ENCODE measurements around the gene GIMAP8. TPM values are rescaled to one million over a fixed set of nuclear protein-coding genes. Genes with fewer than 3 reads are reported as not detected.
"Not testable (repeated sequence)": the region's sequence is repeated elsewhere in the genome, so short reads cannot be mapped to it uniquely, and the experiment has no call there.

The GIMAP8 gene
- total RNA-seq, 1 donor, result not detected

DNA sequence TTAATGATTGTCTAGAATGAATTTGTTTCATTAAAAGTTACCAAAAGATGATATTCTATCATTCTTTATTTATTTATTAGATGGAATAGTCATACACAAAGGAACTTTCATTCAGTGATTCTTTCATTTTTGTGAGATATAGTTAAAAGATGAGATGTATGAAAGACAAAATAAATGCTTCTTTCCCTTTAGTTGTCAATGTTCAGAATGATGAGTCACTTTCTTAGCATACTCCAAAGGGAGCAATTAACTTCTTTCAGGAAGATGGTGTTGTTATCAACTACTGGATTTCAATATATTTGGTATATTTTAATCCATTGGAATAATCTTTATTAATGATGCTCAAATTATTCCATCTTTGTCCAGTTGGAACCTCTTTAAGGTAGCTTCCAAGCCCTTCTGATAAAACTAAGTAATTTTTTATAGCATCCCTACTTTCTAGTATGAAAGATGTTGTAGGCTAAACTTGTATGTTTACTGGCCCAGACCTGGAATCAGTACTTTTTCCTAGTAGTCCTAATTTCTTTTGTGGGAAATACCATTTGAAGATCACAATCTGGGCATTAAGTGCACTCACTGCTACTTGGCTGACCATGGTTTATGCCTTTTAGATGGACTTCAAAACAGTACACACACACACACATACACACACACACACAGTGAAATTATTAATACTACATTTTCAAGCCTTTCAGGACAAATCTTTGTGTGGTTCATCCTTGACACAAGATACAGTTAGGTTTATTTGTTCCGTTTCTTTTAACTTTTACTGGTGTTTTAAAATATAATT is 66.7 kb downstream of the GIMAP8 start:
- Histone ChIP-seq H3K27ac (ENCODE audit: low read depth, low read length) (no peak overlapping the region), H3K4me2 (ENCODE audit: insufficient read depth, low read length) (no peak overlapping the region), H3K27me3 (ENCODE audit: insufficient read depth, low read length) (no peaks in the 10 kb centered on the region), H3K79me2 (ENCODE audit: insufficient read depth, low read length) (no peaks in the 10 kb centered on the region), H3K36me3 (ENCODE audit: insufficient read depth, low read length) (no peaks in the 10 kb centered on the region), H3K4me3 (ENCODE audit: insufficient read depth, low read length) (no peak overlapping the region), H3K4me1 (ENCODE audit: insufficient read depth, low read length) (no peaks in the 10 kb centered on the region), H4K20me1 (ENCODE audit: insufficient read depth, low read length) (no peaks in the 10 kb centered on the region), H3K9me3 (ENCODE audit: low read depth, low read length) (no peaks in the 10 kb centered on the region), H2AFZ (ENCODE audit: low read length) (no peak overlapping the region)
- TF ChIP-seq, protein P1, sequence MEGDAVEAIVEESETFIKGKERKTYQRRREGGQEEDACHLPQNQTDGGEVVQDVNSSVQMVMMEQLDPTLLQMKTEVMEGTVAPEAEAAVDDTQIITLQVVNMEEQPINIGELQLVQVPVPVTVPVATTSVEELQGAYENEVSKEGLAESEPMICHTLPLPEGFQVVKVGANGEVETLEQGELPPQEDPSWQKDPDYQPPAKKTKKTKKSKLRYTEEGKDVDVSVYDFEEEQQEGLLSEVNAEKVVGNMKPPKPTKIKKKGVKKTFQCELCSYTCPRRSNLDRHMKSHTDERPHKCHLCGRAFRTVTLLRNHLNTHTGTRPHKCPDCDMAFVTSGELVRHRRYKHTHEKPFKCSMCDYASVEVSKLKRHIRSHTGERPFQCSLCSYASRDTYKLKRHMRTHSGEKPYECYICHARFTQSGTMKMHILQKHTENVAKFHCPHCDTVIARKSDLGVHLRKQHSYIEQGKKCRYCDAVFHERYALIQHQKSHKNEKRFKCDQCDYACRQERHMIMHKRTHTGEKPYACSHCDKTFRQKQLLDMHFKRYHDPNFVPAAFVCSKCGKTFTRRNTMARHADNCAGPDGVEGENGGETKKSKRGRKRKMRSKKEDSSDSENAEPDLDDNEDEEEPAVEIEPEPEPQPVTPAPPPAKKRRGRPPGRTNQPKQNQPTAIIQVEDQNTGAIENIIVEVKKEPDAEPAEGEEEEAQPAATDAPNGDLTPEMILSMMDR (IDR thresholded peaks at IDR 0.05; ENCODE audit: extremely low read depth, low read depth, low read length), result no peak
- no peak for DNase-seq (ENCODE audit: insufficient read length, low spot score, missing footprints)

DNA sequence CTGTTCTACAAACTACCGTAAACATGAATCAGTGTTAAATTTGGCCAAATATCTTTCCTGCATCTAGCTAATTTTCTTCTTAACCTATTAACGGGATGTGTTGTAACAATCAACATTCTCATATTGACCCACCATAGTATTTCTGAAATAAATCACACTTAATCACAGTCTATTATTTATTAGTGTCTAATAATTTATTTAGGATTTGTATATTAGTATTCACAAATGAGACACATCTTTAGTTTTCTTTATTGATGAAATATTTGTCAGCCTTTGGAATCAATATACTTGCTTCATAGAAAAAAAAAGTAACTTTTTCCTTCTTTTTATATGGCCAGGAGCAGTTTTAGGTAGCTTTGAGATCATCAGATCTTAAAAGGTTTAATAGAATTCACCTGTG is 68.9 kb downstream of the GIMAP8 start:
- no peak for DNase-seq (ENCODE audit: insufficient read length, low spot score, missing footprints)
- Histone ChIP-seq H3K4me1 (ENCODE audit: insufficient read depth, low read length) (no peaks in the 10 kb centered on the region), H3K4me3 (ENCODE audit: insufficient read depth, low read length) (no peak overlapping the region), H4K20me1 (ENCODE audit: insufficient read depth, low read length) (no peaks in the 10 kb centered on the region), H3K27me3 (ENCODE audit: insufficient read depth, low read length) (no peaks in the 10 kb centered on the region), H3K79me2 (ENCODE audit: insufficient read depth, low read length) (no peaks in the 10 kb centered on the region), H3K27ac (ENCODE audit: low read depth, low read length) (no peak overlapping the region), H3K36me3 (ENCODE audit: insufficient read depth, low read length) (no peaks in the 10 kb centered on the region), H3K4me2 (ENCODE audit: insufficient read depth, low read length) (no peak overlapping the region), H2AFZ (ENCODE audit: low read length) (no peak overlapping the region), H3K9me3 (ENCODE audit: low read depth, low read length) (no peaks in the 10 kb centered on the region)
- TF ChIP-seq, protein P1 (IDR thresholded peaks at IDR 0.05; ENCODE audit: extremely low read depth, low read depth, low read length), result no peak

DNA sequence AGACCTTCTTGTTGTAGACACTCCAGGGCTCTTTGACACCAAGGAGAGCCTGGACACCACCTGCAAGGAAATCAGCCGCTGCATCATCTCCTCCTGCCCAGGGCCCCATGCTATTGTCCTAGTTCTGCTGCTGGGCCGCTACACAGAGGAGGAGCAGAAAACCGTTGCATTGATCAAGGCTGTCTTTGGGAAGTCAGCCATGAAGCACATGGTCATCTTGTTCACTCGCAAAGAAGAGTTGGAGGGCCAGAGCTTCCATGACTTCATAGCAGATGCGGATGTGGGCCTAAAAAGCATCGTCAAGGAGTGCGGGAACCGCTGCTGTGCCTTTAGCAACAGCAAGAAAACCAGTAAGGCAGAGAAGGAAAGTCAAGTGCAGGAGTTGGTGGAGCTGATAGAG is 69.7 kb downstream of the GIMAP8 start:
- TF ChIP-seq, protein P1 (IDR thresholded peaks at IDR 0.05; ENCODE audit: extremely low read depth, low read depth, low read length), result no peak

DNA sequence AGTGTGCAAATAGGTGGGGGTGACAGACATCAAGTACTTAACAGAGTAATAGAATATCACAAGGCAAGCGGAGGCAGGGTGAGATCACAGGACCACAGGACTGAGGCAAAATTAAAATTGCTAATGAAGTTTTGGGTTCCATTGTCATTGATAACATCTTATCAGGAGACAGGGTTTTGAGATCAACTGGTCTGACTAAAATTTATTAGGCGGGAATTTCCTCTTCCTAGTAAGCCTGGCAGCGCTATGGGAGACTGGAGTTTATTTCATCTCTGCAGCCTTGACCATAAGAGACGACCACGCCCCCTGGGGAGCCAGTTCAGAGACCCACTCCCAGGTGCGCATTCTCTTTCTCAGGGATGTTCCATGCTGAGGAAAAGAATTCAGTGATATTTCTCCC is 72.5 kb downstream of the GIMAP8 start:
- not testable (repeated sequence) for H3K36me3 ChIP-seq (ENCODE audit: insufficient read depth, low read length); H3K79me2 ChIP-seq (ENCODE audit: insufficient read depth, low read length); H3K4me2 ChIP-seq (ENCODE audit: insufficient read depth, low read length)

More for the DNA sequence above, 69.7 kb downstream of the GIMAP8 start:
- no peak for DNase-seq (ENCODE audit: insufficient read length, low spot score, missing footprints)
- Histone ChIP-seq H3K4me1 (ENCODE audit: insufficient read depth, low read length) (no peaks in the 10 kb centered on the region), H2AFZ (ENCODE audit: low read length) (no peak overlapping the region), H3K27me3 (ENCODE audit: insufficient read depth, low read length) (no peaks in the 10 kb centered on the region), H3K36me3 (ENCODE audit: insufficient read depth, low read length) (no peaks in the 10 kb centered on the region), H4K20me1 (ENCODE audit: insufficient read depth, low read length) (no peaks in the 10 kb centered on the region), H3K79me2 (ENCODE audit: insufficient read depth, low read length) (no peaks in the 10 kb centered on the region), H3K4me2 (ENCODE audit: insufficient read depth, low read length) (no peak overlapping the region), H3K9me3 (ENCODE audit: low read depth, low read length) (no peaks in the 10 kb centered on the region), H3K27ac (ENCODE audit: low read depth, low read length) (no peak overlapping the region), H3K4me3 (ENCODE audit: insufficient read depth, low read length) (no peak overlapping the region)

More for the DNA sequence above, 72.5 kb downstream of the GIMAP8 start:
- H4K20me1 ChIP-seq (ENCODE audit: insufficient read depth, low read length); H2AFZ ChIP-seq (ENCODE audit: low read length); H3K4me3 ChIP-seq (ENCODE audit: insufficient read depth, low read length); H3K27ac ChIP-seq (ENCODE audit: low read depth, low read length); H3K27me3 ChIP-seq (ENCODE audit: insufficient read depth, low read length); H3K4me1 ChIP-seq (ENCODE audit: insufficient read depth, low read length); DNase-seq (ENCODE audit: insufficient read length, low spot score, missing footprints); H3K9me3 ChIP-seq (ENCODE audit: low read depth, low read length): not testable (repeated sequence)

All from osteoblast (primary cell).